ACC112 (cell line): ENCODE measurements around the gene C22orf42.
"Not testable (repeated sequence)": the region's sequence is repeated elsewhere in the genome, so short reads cannot be mapped to it uniquely, and the experiment has no call there.

Source experiments
- H2AFZ ChIP-seq: fragments of 200-600 bp; sonication (generic); one replicate; pipeline ENCODE4 v1.6.0; 2017; ENCODE audit warnings: antibody characterized with exemption, low read length; ENCODE audit not compliant: unreplicated experiment
- H3K27ac ChIP-seq: fragments of 200-600 bp; sonication (generic); 2 replicates; pipeline ENCODE4 v1.5.1; 2014; ENCODE audit warnings: low read depth, mild to moderate bottlenecking, antibody characterized with exemption, low read length, moderate library complexity
- H3K27me3 ChIP-seq: fragments of 200-600 bp; sonication (generic); 2 replicates; pipeline ENCODE4 v1.6.1; 2014; ENCODE audit warnings: mild to moderate bottlenecking, antibody characterized with exemption, low read length, moderate library complexity, mixed read lengths; ENCODE audit not compliant: insufficient read depth
- H3K36me3 ChIP-seq: fragments of 200-600 bp; sonication (generic); 2 replicates; pipeline ENCODE4 v1.6.1; 2016; ENCODE audit warnings: mild to moderate bottlenecking, antibody characterized with exemption, low read length, moderate library complexity, mixed read lengths; ENCODE audit not compliant: insufficient read depth
- H3K4me1 ChIP-seq: fragments of 200-600 bp; sonication (generic); one replicate; pipeline ENCODE4 v1.6.1; 2016; ENCODE audit warnings: low read length, mixed read lengths; ENCODE audit not compliant: insufficient read depth, unreplicated experiment, control insufficient read depth
- H3K4me3 ChIP-seq: fragments of 200-600 bp; sonication (generic); 2 replicates; pipeline ENCODE4 v1.5.1; 2014; ENCODE audit warnings: mild to moderate bottlenecking, low read depth, low read length
- H3K79me2 ChIP-seq: fragments of 200-600 bp; sonication (generic); one replicate; pipeline ENCODE4 v1.6.0; 2016; ENCODE audit warnings: low read length; ENCODE audit not compliant: control insufficient read depth, unreplicated experiment, insufficient read depth

C22orf42 gene

GRCh38 chr22:32181043-32181442 is 21.9 kb upstream of the C22orf42 start:
- no peaks in the 10 kb centered on the region for H3K4me1 ChIP-seq
- no peak overlapping the region for H2AFZ ChIP-seq
- no peaks in the 10 kb centered on the region for H3K79me2 ChIP-seq
- H3K36me3 ChIP-seq = no peaks in the 10 kb centered on the region
- peaks cover 20% of the 10 kb centered on the region for H3K27me3 ChIP-seq
- H3K4me3 ChIP-seq = no peak overlapping the region
- H3K27ac ChIP-seq = no peak overlapping the region

GRCh38 chr22:32177221-32177765 is 18.2 kb upstream of the C22orf42 start:
- no peaks in the 10 kb centered on the region for H3K36me3 ChIP-seq
- no peak overlapping the region for H3K4me3 ChIP-seq
- no peak overlapping the region for H3K27ac ChIP-seq
- H2AFZ ChIP-seq = no peak overlapping the region
- no peaks in the 10 kb centered on the region for H3K79me2 ChIP-seq
- peaks cover 28% of the 10 kb centered on the region for H3K27me3 ChIP-seq
- no peaks in the 10 kb centered on the region for H3K4me1 ChIP-seq

DNA sequence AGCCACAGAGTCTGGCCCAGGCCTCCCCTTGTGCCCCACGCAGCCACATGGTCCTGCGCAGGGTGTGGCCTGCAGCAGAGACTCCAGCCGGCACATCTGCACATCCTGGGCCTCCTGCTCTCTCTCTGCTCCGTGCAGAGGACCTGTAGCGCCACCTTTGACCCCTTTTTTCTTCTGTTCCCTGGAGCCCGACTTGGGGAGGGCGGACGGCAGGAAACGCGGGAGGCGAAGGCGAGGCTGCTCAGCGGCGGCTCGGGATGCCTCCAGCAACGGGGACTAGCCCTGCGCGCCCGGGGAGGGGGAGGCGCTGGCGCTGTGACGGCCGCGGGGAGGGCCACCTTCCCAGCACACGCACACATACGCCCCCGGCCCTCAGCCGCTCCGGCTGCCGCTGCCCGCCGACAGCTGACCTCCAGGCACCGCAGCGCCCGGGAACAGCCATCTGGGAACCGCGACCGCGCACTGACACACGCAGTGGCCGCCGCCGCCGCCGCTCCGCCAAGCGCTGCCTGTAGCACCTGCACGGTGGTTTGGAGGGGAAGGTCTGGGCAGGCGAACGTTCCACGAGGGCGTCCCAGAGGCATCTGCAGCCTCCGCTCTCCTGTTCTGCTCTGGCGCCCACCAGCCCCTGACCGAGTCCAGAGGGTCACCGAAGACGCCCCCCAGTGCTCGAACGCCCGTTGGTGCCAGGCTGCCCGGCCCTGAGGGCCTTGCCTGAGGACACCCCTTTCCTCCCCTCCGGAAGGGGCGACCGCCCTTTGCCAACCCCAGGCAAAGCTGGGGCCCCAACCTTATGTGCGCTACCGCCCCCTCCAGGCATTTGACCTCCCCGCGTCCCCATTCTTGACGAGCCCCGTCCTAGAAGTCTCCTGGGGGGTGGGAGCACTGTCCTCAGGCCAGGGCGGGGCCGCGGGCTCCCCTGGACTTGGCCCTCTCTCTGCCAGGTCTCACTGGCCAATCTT is 16.9 kb upstream of the C22orf42 start:
- Histone ChIP-seq H2AFZ (no peak overlapping the region), H3K4me3 (no peak overlapping the region)

GRCh38 chr22:32175115-32175514 is 16.0 kb upstream of the C22orf42 start:
- Histone ChIP-seq H3K4me3 (no peak overlapping the region), H3K27ac (no peak overlapping the region), H2AFZ (no peak overlapping the region), H3K36me3 (no peaks in the 10 kb centered on the region), H3K4me1 (no peaks in the 10 kb centered on the region), H3K27me3 (peaks cover 24% of the 10 kb centered on the region; the same call in 1 of the 2 replicates), H3K79me2 (no peaks in the 10 kb centered on the region)

More for the DNA sequence above, 16.9 kb upstream of the C22orf42 start:
- no peaks in the 10 kb centered on the region for H3K36me3 ChIP-seq
- H3K27me3 ChIP-seq = peaks cover 24% of the 10 kb centered on the region
- H3K79me2 ChIP-seq = no peaks in the 10 kb centered on the region
- no peaks in the 10 kb centered on the region for H3K4me1 ChIP-seq
- H3K27ac ChIP-seq = no peak overlapping the region

DNA sequence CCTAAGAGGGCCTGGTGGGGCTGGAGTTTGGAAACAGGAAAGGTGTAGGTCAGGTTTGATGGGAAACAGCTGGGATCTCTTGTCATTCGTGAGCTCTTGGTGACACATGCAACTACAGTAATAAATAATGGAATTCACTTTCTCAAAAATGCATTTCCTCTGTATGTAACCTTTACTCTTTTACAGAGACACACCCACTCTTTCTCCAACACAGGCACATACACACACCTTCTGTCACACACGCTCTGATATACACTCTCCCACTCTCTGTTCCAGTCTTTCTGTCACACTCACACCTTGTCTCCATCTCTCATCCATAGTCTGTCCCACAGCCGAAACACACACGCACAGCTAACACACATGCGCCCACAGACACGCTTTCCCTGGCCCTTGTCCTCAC is 6.6 kb upstream of the C22orf42 start:
- H3K27me3 ChIP-seq = peaks cover 12% of the 10 kb centered on the region; the same call in 1 of the 2 replicates
- no peak overlapping the region for H3K27ac ChIP-seq
- no peaks in the 10 kb centered on the region for H3K79me2 ChIP-seq
- H2AFZ ChIP-seq = no peak overlapping the region
- H3K4me1 ChIP-seq = no peaks in the 10 kb centered on the region
- no peaks in the 10 kb centered on the region for H3K36me3 ChIP-seq
- no peak overlapping the region for H3K4me3 ChIP-seq

DNA sequence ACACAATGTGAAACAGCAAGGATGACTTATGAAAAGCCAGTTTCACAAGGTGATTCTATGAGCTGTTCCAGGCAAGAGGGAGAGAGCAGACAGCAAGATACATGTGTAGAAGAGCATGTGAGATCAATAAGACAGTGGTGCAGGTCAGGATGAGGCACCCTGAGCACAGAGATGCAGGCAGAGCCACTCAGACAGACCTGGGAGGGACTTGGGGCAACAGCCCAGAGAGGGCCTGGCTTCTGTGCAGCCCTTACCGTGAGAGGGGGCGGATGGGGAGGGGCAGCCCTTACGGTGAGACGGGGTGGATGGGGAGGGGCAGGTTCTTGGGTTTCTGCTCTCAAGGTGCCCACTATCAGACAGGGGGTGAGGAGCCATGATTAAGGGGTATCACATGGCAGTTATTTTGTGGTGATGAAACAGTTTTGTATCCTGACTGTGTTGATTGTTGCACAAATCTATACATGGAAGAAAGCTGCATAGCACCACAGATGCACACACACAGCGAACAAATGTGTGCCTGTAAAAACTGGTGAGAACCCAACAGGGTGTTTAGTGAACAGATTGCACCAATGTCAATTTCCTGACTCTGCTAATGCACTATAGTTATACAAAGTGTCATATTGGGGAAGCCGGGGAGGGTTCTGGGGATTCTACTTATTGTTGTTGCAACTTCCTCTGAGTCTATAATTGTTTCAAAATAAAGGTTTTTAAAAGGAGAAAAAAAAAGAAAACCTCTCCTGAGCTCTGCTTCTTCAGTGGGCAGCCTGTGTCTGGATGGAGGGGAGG is 5.2 kb upstream of the C22orf42 start:
- H3K36me3 ChIP-seq = no peaks in the 10 kb centered on the region
- no peak overlapping the region for H3K27ac ChIP-seq

GRCh38 chr22:32160411-32160810 is 1.3 kb upstream of the C22orf42 start:
- H3K79me2 ChIP-seq, H3K27ac ChIP-seq, H2AFZ ChIP-seq, H3K4me1 ChIP-seq, H3K4me3 ChIP-seq, H3K36me3 ChIP-seq: not testable (repeated sequence)
- peaks cover 32% of the 10 kb centered on the region for H3K27me3 ChIP-seq

More for the DNA sequence above, 5.2 kb upstream of the C22orf42 start:
- Histone ChIP-seq H3K27me3 (peaks cover 18% of the 10 kb centered on the region), H3K4me3 (no peak overlapping the region), H3K4me1 (no peaks in the 10 kb centered on the region), H2AFZ (no peak overlapping the region), H3K79me2 (no peaks in the 10 kb centered on the region)

- not testable (repeated sequence) for H3K79me2 ChIP-seq, H3K4me1 ChIP-seq, H3K27ac ChIP-seq, H3K36me3 ChIP-seq, H3K4me3 ChIP-seq, H2AFZ ChIP-seq
- H3K27me3 ChIP-seq = peaks cover 22% of the 10 kb centered on the region
Measured at GRCh38 chr22:32157632-32158031, 1.5 kb downstream of the C22orf42 start.

GRCh38 chr22:32154727-32155126 is 4.4 kb downstream of the C22orf42 start:
- not testable (repeated sequence) for H2AFZ ChIP-seq, H3K4me1 ChIP-seq, H3K36me3 ChIP-seq, H3K79me2 ChIP-seq, H3K27ac ChIP-seq, H3K4me3 ChIP-seq
- H3K27me3 ChIP-seq = peaks cover 16% of the 10 kb centered on the region; the same call in 1 of the 2 replicates

DNA sequence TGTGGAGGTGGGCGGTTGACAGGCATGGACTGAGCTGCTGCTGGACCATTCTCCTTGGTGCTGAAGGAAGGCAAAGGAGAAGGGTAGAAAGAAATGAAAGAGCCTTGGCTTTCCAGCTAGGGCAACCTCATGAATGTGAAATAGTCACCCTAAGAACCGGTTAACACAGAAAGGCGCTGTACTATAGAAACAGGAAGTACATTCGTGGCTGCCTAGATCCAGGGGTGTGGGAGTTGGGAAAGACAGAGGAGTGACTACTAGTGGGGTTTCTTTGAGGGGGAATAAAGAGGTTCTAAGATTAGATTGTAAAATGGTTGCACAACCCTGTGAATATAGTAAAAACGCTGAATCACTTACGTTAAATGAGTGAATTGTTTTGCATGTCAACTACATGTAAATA is 7.5 kb downstream of the C22orf42 start:
- not testable (repeated sequence) for H3K4me3 ChIP-seq, H2AFZ ChIP-seq, H3K4me1 ChIP-seq, H3K27me3 ChIP-seq, H3K79me2 ChIP-seq, H3K27ac ChIP-seq, H3K36me3 ChIP-seq
